Hematopoietic multipotent progenitor cell treated with erythropoietin and hydrocortisone succinate and interleukin-3 and kit ligand, for 15 days (in vitro differentiated cells): Measurements from ENCODE around the gene MAP3K7CL.

Experiments
- DNase-seq: peaks from one replicate; pipeline ENCODE4 v3.0.0-alpha.2; 2015; ENCODE audit warnings: low spot score

The MAP3K7CL gene

GRCh38 chr21:29168891-29169315 is 38.5 kb downstream of the MAP3K7CL start:
- no peak for DNase-seq

DNA sequence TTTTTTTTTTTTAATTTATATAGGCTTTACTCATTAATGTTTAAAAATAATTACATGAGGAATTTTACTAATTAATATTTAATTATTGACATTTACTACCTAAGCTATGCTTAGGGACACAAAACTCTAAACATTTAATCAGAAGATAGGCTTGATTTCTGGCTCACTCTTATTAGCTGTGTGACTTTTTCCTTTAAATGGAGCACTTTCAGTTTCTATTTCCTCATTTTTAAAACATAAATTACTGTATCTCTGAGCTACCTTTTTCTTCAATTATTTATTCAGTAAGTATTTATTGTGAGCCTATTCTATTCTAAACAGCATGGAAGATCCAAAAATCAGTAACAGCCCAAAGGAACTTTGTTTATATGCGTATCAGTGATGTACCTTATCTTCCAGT is 40.5 kb downstream of the MAP3K7CL start:
- DNase-seq, result no peak

DNA sequence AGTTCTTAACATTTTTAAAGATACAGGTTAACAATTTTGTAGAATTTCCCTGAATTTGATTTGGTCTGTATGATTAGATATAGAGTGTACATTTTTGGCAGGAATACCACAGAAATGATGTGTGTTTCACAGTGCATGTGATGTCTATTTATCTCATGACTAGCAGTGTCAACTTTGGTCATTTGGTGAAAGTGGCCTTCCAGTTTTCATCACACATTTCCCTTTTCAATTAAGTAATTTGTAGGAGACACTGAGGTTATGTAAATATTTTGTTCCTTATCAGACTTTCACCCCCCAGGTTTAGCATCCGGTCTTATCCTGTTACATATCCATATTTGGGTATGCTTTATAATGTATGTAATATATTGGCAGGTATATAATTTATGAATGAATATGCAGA is 41.8 kb downstream of the MAP3K7CL start:
- DNase-seq, result no peak

GRCh38 chr21:29174607-29175013 is 44.2 kb downstream of the MAP3K7CL start:
- no peak for DNase-seq

DNA sequence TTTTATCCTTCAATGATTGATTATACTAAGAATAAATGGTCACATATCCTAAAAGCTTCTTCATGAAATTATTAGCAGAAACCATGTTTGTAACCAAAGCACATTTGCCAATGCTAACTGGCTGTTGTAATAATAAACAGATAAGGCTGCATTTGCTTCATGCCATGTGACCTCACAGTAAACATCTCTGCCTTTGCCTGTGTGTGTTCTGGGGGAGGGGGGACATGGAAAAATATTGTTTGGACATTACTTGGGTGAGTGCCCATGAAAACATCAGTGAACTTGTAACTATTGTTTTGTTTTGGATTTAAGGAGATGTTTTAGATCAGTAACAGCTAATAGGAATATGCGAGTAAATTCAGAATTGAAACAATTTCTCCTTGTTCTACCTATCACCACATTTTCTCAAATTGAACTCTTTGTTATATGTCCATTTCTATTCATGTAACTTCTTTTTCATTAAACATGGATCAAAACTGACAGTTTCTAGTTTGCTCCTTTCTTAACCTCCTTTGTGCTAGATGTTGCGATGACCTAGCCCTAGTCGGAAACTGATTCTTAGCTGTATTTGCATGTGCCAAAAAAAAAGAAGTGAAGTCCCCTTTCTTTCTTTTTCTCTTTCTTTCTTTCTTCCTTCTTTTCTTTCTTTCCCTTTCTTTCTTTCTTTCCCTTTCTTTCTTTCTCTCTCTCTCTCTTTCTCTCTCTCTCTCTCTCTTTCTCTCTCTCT is 45.1 kb downstream of the MAP3K7CL start:
- no peak for DNase-seq

- no peak for DNase-seq
These were observed 46.2 kb downstream of the MAP3K7CL start for GRCh38 chr21:29176471-29177120.

- no peak for DNase-seq
These were observed 47.4 kb downstream of the MAP3K7CL start for GRCh38 chr21:29177800-29178199.

GRCh38 chr21:29178926-29179325 is 48.5 kb downstream of the MAP3K7CL start:
- no peak for DNase-seq

GRCh38 chr21:29179503-29179902 is 49.1 kb downstream of the MAP3K7CL start:
- no peak for DNase-seq

GRCh38 chr21:29181799-29182470 is 51.5 kb downstream of the MAP3K7CL start:
- no peak for DNase-seq

DNA sequence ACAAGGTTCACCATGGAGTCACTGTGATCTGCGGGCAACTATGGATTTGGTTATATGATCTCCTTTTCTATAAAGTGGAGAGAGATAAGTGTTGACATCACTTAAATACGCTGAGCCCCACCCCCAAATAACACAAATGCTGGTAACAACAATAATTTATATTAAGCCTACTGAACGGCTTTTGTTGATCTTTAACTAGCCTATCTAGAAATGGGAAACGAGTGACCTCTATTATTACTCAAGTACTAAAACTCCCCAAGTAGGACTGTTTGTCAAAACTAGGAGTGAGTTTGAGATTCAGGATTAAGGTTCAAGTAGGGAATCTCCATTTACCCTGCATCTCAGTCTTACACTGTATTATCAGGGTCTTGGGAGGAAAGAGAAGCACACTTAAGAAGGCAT is 52.2 kb downstream of the MAP3K7CL start:
- DNase-seq, result no peak

DNA sequence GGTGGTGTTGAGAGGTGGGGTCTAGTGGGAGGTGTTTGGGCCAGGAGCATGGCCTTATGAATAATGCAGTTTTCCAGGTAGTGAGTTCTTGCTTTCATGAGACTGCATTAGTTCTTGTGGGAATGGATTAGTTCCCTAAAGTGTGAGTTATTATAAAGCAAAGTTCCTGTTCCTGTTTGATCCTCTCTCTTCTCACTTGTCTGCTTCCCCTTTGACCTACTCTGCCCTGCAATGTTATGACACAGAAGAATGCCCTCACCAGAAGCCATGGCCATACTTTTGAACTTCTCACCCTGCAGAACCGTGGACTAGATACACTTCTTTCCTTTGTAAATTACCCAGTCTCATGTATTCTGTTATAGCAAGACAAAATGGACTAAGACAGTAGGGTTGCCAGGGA is 53.6 kb downstream of the MAP3K7CL start:
- no peak for DNase-seq

- no peak for DNase-seq
These were observed 54.7 kb downstream of the MAP3K7CL start for GRCh38 chr21:29185172-29185571.

- no peak for DNase-seq
These were observed 55.2 kb downstream of the MAP3K7CL start for GRCh38 chr21:29185633-29186032.

- no peak for DNase-seq
These were observed 55.8 kb downstream of the MAP3K7CL start for GRCh38 chr21:29186246-29186645.

GRCh38 chr21:29187944-29188343 is 57.5 kb downstream of the MAP3K7CL start:
- no peak for DNase-seq

GRCh38 chr21:29189353-29189752 is 58.9 kb downstream of the MAP3K7CL start:
- DNase-seq, result no peak

GRCh38 chr21:29190923-29191331 is 60.5 kb downstream of the MAP3K7CL start:
- DNase-seq, result no peak

DNA sequence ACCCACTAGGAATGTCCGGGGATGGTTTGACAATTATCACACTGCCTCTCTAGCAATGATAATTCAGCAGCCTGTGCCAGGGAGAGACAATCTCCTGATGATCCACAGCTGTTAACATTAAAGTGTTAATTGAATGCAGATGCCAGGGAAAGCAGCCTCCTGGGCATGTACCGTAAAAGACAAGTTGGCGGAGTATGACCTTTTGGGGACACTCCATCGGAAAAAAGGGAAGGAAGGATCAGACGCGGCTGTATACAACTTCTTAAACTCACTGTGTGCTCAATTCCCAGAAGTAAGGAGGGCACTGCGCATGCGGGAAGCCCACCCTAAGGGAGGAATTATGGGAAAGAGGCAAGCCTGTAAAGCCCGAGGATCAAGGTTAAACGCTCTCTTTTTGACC is 62.6 kb downstream of the MAP3K7CL start:
- DNase-seq, result no peak

DNA sequence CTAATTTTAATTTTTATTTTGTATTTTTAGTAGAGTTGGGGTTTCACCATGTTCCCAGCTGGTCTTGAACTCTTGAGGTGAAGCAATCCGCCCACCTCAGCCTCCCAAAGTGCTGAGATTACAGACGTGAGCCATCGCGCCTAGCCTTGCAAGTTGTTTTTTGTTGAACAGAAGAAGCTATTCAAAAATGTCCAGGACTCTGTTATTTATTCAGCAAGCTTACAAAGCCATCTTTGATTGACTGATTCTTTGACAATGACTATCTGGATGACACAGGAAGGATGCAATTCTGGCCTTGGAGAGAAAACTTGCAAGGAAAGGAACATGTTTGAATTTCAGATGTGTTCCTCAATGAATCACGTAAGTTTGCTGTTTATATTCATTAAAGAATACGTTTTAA is 63.5 kb downstream of the MAP3K7CL start:
- DNase-seq, result no peak

DNA sequence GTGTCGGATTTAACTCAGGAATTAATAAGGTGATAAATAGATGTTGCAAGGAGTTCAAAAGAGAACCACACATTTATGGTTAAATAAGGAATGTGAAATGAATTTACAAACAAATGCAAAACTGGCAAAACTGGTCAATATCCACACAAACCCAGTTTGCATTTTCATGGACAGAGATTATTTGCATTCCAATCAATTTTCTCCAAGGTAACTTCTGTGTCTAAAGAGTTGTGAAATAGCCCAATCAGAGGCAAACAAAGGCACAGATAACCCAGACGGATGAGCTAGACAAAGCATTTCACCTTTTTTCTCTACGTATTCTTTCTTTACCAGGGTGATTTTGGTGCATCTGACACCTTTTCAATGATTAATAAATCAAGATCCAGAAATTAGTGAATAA is 63.9 kb downstream of the MAP3K7CL start:
- no peak for DNase-seq

GRCh38 chr21:29194847-29195246 is 64.4 kb downstream of the MAP3K7CL start:
- DNase-seq, result no peak

GRCh38 chr21:29195981-29196669 is 65.7 kb downstream of the MAP3K7CL start:
- no peak for DNase-seq
